Sciatic nerve (tissue), 2 donors: ENCODE data around the gene RNF225. TPM values are rescaled to one million over a fixed set of nuclear protein-coding genes. Genes with fewer than 3 reads are reported as not detected.

Experiments used
- ATAC-seq: fragments of 200-7000 bp; cut with Tn5 transposase; one replicate; pipeline ENCODE4 v1.9.1; 2020; ENCODE audit warnings: mild to moderate bottlenecking, moderate library complexity
- DNase-seq: peaks from one replicate; pipeline ENCODE4 v3.0.0-alpha.2; 2020; ENCODE audit warnings: low spot score
- intact Hi-C: fragments of 100-400 bp; cut with DNase I; formaldehyde crosslinking; loops from one replicate; pipeline ENCODE4 v1.14.2; 2022
- total RNA-seq: library from RNA; stranded (reverse); fragmentation: NEBNext Ultra II Directional; extraction: Animal tissue kit (Norgen Biotek cat#: 25700); gene quantifications from one replicate; pipeline ENCODE4 v1.2.1, GENCODE V29; 2021
- donor health status: DM: no; HTN: no; CAD: no.
- donor health status: DM: no; HTN: no; CAD: no.

Gene RNF225
- total RNA-seq, 1 donor from 2014 or later: not detected

DNA sequence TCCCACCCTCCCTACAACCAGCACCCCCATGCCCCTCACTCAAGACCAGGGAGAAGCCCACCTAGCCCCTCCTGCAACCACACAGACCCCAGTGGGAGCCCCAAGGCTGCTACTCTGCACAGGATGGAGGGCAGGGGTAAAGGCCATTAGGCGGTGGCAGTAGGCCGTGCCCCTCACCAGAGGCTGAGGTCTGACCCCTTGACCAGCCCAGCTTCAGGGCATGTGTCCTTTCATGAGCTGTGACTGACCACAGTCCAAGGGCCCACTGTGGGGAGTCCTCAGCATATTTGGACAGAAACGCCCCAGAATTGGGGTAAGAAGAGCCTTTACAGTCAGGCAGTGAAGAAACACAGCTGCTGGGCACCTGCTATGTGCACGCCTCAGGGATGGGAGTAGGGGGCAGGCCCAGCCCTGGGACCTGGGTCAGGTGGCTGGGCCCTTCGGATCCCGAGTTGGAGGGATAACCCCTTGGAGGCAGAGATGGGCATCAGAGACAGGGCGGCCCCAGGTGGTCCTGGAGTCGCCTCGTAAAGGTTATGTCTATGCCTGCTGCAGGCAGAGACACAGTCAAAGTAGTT, 10.1 kb upstream of the RNF225 start:
- intact Hi-C loops: no loop called here
- DNase-seq: peak; percentile 52
- no peak for ATAC-seq

DNA sequence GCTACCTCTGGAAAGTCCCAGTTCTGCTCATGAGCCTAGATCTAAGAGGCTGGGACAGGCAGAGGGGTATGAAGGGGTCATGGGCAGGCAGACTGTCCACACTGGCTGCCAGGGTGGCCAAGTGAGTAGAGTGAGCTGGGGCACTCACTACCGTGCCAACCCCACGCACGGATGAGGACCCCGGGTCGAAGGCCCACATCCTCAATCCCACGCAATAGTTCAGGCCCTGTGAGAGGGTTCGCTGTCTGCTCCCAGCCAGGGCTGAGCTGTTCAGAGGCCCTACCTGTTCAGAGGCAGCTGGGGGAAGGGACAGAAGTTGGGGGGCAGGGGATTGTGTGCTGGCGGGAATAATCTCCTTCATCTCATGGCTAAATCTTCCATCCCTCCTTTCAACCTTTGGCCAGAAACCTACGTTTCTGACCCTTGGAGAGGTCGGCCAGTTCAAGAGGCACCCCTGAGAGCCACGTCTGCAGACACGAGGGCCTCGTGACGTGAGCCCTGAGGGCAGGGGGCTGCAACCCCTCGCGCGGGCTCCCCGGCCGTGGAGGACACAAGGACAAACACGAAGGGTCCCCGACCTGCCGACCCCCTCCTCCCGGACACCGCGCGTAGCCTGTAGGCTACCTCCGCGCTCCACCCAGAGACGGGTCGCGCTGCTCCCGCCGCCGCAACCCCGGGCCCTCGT, 9.4 kb upstream of the RNF225 start:
- ATAC-seq: peak; percentile 1
- intact Hi-C loops: no loop called here
- DNase-seq: peak; percentile 59

DNA sequence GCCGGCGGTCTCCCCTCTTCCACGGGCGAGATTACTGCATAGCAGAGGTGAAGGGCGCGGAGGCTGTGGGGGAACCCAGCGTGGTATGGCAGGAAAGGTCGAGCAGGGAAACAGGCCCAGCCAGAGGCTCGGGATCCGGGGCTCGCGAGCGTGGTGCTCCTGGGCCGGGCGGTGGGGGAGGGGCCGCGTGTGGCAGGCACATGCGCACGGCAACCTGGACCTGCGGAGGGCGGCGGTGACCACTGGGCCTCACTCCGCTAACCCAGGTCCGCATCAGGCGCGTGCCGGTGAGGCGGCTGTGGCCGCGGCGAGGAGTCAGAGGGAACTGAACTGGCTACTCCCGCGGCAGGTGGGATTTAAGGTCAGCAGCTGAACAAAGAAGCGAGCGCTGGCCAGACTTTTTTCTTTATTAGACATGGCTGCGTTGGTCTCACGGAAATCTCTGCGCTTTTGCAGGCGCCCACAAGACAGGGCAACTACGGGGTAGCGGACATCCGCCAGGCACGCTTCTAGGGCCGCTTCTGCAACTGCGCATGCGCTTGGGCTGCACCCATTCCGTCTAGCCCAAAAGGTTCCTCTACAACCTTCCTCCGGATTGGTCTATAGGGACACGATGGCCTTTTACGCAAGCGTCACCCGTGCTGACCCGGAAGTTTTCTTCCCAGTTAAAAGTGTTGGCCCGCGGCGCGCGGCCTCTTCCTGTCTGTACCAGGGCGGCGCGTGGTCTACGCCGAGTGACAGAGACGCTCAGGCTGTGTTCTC, 8.7 kb upstream of the RNF225 start, which contains the start of gene RPS5:
RPS5 (plus strand) TSS at position 694 of the 762 bp plus-strand sequence. CDS start 869 bp downstream, outside the sequence.
- intact Hi-C loops: no loop called here
- peak; percentile 97 for DNase-seq
- ATAC-seq: peak; percentile 98

DNA sequence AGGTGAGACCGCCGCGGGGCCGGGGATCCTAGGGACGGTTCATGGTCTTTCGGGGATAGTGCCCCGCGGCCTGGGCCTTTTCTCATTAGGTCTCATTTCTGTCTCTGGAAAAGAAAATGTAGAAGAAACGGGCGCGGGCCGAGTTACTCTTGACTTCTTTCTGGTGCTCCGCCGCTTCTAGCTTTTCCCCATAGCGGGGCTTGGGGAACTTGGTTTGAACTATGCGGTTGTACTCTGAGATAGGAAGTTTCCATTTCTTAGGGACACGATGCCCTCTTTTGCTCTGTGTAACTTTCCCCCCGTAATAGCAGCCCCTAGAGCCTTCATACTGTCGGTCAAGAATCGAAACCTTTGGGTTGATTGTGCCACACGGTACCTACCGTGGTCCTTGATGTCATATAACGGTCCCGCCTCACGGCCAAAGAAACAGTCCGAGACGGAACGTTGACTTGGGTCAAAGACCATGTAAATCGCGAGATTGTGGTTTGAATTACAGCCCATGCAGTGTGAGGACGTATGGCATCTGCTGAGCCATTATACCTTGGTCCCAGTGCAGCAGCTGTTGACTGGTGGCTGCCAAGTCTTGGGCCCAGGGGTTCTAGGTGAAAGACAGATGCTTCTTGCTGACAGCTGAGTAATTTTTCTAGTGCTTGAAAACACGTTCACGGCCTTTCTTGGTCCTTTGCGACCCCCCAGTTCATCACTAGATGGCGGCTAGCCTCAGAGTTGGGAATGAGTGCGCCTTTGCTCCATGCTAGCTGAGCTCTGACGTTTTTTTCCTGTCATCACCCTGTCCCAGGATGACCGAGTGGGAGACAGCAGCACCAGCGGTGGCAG, 7.9 kb upstream of the RNF225 start:
- DNase-seq (no peak), ATAC-seq (no peak)
- intact Hi-C loops: no loop called here

DNA sequence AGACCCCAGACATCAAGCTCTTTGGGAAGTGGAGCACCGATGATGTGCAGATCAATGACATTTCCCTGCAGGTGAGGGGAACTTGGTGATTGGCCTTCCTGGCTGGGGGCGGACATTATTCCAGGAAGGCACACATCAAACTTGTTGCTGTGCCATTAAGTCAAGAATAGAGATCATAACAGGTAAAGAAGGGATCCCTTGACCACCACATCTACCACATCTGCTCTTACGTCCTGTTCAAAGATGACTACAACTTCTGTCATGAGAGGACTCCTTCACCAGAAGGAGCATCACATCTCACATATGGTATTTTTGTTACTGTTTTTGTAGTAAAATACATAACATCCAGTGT, 7.3 kb upstream of the RNF225 start:
- ATAC-seq (no peak), DNase-seq (no peak)
- intact Hi-C loops: no loop called here

DNA sequence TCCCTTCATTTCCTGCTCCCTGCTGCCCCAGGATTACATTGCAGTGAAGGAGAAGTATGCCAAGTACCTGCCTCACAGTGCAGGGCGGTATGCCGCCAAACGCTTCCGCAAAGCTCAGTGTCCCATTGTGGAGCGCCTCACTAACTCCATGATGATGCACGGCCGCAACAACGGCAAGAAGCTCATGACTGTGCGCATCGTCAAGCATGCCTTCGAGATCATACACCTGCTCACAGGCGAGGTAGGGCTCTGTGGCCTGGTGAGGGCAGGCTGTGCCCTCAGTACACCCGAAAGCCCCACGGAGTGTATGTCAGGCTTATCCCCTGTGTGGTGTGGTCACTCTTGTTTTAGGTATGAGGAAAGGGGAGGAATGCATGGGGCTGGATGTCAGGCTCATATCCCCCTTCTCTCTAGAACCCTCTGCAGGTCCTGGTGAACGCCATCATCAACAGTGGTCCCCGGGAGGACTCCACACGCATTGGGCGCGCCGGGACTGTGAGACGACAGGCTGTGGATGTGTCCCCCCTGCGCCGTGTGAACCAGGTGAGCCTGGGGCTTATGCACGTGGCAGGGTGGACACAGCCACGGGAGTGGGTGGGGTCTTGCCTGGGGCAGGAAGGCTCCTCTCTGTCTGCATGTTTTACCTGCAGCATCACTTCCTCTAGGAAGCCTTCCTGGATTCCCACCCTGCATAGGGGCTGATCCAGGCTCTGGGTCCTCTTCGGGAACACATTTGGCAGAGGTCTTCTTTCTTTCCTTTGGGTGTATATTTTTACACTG, 2.3 kb upstream of the RNF225 start:
- intact Hi-C loops: no loop called here
- no peak for ATAC-seq
- no peak for DNase-seq

DNA sequence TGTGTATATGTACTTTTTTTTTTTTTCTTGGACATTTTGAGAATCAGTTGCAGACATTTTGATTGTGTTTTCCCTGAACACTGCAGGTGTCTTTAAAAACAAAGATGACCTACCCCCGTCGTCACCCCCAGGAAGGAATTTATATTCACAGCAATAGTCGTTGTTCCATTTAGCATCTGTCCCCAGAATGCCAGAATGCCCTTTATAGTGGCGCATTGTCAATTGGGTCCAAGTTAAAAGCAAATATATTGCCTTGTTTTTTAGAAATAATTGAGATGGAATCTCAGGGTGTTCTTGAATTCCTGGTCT, 1.8 kb upstream of the RNF225 start:
- DNase-seq (no peak), ATAC-seq (no peak)
- intact Hi-C loops: no loop called here

DNA sequence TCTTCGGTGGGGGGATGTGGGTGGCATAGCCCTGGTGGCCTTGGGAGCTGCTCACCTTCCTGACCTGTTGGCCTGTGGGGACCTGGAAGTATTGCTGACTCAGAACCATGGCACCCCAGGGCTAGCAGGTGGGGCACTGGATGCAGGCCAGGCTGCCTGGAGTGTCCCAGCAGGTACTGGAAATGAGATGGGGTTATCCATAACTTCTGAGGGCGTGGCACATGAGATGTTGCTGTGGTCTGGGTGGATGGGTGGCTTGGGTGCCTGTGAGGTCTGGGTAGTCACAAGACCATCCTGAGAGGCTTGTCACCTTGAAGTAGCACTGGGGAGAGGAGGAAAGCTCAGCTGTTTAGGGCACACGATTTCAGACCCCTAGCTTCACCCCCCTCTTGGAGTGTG, 636 bp upstream of the RNF225 start:
- no peak for ATAC-seq
- intact Hi-C loops: no loop called here

DNA sequence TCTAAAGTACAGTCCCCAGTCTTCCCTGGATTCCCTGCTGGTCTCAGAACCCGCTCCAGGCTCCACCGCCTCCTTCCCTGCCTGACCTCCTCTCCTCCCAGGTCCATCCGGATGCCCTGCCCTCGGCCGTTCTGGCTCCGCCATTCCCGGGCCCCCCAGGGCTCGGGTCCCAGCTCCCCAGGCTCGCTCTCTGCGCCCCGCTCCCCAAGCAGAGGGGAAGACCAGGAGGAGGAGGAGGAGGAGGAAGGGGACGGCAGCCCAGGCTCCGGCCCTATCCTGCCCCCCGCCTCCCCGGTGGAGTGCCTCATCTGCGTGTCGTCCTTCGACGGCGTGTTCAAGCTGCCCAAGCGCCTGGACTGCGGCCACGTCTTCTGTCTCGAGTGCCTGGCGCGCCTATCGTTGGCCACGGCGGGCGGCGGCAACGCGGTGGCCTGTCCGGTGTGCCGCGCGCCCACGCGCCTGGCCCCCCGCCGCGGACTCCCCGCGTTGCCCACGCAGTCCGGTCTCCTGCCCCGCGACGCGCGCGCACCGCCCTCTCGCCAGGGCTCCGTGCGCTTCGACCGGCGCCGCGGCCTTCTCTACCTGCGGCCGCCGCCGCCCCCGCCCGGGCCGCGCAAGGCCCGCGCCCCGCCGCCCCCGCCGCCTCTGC, 647 bp downstream of the RNF225 start:
- intact Hi-C loops: no loop called here
- DNase-seq (no peak), ATAC-seq (no peak)

More for the DNA sequence above, 636 bp upstream of the RNF225 start:
- DNase-seq: no peak

DNA sequence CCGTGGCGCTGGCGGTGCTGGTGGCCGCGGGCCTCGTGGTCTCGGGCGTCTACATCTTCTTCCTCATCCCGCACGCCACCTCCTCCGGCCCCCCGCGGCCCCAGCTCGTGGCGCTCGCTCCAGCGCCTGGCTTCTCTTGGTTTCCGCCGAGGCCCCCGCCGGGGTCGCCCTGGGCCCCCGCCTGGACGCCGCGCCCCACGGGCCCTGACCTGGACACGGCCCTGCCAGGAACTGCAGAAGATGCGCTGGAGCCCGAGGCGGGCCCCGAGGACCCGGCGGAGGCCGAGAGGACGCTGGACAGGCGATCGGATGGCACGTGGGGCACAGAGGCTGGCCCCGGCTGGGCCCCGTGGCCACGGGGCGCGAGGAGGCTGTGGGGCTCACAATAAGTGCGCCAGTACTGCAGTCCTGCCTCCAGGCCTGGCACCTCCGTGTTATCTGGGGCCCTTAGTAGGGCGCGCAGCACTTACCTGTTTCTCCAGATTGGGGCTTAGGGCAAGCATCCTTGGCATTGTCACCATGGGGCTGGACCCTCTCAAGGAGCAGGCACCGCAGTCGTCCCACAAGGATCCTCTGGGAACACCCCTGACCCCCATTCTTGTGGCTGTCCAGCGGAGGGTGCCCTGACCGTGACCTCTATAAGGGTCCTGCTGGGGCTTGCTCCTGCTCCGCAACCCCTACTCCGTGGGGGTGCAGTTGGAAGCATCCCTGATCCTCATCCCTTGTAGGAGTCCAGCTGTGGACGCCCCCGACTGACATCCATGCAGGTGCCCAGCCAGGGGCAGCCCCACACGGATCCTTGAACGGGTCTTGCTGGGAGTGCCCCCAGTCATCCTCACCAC, 1.5 kb downstream of the RNF225 start:
- intact Hi-C loops: no loop called here
- ATAC-seq (no peak), DNase-seq (no peak)

DNA sequence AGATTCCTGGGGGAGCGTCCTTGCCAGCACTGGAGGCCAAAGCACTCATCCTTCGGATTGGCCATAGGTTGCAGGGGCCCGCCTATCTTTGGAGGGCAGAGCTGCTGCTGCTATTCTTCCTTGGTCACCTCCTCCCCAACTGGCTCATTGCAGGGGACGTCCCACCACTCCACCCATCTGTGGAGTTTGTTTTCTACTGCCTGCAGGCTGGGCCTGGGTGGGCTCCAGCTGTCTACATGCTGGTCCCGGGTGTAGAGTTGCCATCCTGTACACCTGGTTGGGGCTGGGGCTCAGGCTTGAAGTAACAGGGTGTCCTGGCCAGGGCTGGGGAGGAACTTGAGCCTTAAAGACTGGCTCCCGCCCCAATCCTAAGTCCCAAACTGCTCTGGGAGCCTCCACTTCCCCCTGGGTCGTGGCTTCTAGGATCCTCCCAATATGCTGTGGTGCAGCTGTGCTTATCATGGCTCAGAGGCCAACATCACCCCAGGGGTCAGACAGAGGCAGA, 2.1 kb downstream of the RNF225 start:
- intact Hi-C loops: no loop called here
- no peak for DNase-seq
- ATAC-seq: no peak

DNA sequence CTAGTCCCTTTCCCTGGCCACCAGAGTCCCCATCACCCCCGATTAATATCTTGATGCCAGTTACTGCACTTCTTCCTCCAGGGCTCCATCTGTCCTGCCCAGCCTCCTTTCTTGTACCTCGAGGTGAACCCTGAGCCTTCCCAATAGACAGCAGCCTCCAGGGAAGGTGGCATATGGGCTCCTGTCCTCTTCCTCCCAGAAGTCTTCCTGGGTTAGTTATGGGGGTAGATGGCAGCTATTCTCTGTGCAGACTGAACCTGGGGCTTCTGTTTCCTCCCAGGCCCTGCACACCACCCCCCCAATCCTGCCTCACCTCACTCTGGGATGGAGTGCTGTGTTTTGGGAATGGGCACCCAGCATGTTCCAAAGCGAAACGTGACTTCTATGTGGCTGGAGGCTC, 2.6 kb downstream of the RNF225 start:
- intact Hi-C loops: no loop called here
- DNase-seq: no peak
- ATAC-seq: no peak

DNA sequence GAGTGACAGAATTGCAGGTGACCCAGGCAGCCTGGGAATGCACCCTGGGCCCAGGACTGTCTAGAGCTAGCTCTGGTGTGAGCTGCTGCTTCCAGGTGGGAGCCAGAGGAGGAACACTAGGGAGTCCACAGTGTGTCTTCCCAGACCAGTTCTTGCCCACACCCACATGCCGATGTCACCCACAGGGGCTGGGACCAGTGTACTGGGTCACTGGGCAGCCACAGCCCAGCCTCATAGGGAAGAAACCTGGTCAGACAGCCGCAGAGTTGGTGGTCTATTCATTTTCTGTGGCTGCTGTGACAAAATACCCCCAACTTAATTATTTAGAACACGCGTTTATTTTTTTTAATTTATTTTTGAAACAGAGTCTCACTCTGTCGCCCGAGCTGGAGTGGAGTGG, 3.1 kb downstream of the RNF225 start:
- ATAC-seq (no peak), DNase-seq (no peak)
- intact Hi-C loops: no loop called here

DNA sequence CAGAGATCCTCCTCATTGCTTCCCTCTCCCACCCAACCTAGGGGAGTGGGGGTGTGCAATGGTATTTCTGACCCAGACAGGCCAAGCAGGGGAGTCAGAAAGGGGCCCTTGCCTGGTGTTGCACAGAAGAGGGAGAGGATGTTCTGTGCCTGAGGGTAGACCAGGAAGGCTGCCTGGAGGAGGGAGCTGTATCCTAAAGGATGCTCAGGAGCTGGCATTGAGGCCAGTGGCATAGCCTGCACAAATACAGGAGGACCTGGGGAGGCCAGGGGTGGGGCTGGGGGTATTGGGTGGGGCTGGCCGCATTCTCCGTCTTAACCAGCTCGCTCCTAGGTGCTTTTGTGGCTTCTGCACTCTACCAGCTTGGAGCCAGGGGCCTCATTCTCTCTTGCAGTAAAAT, 4.4 kb downstream of the RNF225 start:
- no peak for ATAC-seq
- no peak for DNase-seq

DNA sequence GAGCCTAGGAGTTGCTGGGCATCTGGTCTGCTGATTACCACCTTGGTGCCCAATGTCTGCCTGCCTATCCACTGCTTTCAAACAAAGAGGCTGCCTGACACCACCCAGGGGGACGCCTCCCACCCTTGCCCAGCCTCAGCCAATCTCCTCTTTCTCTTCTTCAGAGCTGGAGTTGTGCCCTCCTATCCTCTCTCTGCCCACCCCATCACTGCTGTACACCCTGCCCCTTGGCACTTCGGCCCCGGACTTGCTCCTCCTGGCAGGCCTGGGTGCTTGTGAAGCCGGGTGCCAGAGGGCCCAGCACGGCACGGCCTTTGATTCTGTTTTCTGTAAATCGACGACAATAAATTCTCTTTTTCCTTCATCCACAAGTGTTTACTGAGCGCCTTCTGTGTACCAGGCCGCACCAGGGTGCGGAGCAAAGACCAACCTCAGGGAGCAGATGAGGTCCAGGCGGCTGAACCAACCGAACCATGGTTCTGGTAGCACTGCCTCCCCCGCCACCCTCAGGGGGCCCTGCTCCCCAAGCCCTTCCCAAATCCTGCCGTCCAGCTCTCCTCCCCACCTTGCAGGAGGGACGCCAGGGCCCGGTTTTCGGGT, 5.0 kb downstream of the RNF225 start:
- intact Hi-C loops: no loop called here
- ATAC-seq (no peak), DNase-seq (no peak)

More for the DNA sequence above, 4.4 kb downstream of the RNF225 start:
- intact Hi-C loops: no loop called here

DNA sequence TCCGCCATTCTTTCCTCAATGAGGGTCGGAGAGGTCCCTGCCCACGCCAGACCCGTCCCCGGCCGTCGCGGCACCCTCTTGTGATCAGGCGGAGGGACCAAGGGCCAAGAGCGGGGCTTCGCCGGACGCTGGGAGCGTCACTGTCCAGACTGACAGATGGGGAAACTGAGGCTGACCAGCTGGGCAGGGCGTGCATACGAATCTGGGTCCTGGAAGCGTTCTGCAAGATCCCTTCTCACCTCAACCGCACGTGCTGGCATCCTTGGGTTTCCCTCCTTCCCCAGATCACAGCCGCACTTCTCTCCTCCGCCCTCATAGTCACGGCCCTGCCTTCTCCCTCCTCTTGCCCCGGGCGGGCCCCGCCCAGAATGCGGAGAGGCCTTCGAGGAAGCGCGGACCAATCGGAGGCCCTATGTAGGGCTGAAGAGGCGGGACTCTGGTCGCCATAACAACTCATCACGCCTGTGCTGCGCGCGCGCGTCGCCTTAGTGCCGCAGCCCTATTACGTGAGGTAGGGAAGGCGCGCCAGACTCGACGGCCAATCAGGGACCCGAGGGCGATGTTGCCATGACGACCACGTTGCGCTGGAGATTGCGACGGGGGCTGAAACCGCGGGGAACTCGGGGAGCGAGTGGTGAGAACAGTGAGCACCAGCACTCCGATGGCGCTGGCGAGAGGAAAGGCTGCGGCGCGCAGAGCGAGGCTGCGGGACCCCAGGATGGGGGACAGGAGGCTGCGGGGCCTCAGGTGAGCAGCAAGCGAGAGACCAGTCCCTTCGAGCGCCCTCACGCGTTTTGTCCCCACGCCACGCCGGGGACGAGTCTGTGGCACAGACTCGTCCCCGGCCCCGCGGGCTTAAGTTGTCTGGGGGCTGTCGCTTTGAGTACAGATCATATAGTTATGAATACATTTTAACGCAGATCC, 5.7 kb downstream of the RNF225 start:
- peak; percentile 100 for ATAC-seq
- DNase-seq: peak; percentile 100
- intact Hi-C loops: no loop called here
